Fibroblast of villous mesenchyme (primary cell): ENCODE results near the gene SCN5A. TPM values are rescaled to one million over a fixed set of nuclear protein-coding genes. Genes with fewer than 3 reads are reported as not detected.

Source experiments
- DNase-seq: peaks from one replicate; pipeline ENCODE4 v3.0.0-alpha.2; 2010; ENCODE audit warnings: low read depth
- H3K4me3 ChIP-seq: 2 replicates; pipeline ENCODE4 v1.5.1; 2011; ENCODE audit warnings: low read depth, mild to moderate bottlenecking, low read length
- total RNA-seq: library from RNA; depleted of rRNA; stranded (reverse); fragments of >200 nt; gene quantifications from 2 replicates; pipeline ENCODE4 v1.2.3, GENCODE V29; 2012
- TF ChIP-seq, protein P1 (sequence below): IDR thresholded peaks from 2 replicates; pipeline ENCODE4 v1.5.1; 2012; ENCODE audit warnings: low read depth, mild to moderate bottlenecking, low read length; ENCODE audit not compliant: insufficient read depth

Gene SCN5A
- total RNA-seq, 1 donor, result 0.43 TPM

DNA sequence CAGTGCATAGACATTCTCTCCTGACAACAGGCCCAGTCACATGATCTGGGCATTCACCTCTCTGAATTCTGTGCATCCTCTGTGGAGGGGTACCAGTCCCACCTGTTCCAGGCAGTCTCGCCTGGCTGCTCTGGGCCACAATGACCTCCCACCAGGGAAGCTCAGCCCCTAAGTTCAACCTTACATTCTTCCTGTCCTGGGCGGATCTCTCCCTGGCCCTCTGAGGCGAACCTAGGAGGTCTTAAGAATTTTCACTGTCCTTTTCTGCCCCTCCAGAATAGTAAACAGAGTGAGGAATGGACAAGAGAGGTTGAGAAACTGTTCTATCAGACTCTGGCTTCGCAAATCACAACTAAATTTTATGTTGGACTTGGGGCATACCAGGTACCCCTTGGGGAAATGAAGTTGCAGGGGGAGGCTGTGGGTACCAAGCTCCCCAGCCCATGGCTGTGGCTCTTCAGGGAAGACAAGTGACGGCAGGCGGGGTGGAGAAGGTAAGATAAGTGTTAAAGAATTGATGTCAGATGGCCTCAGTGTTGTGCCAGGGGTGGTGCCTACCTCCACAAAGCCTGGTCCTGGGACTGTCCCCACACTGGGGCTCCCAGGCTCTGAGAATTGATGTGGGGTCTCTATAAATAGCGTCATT, 5.3 kb downstream of the SCN5A start:
- DNase-seq, result no peak
- no peak overlapping the region for H3K4me3 ChIP-seq
- TF ChIP-seq, protein P1, sequence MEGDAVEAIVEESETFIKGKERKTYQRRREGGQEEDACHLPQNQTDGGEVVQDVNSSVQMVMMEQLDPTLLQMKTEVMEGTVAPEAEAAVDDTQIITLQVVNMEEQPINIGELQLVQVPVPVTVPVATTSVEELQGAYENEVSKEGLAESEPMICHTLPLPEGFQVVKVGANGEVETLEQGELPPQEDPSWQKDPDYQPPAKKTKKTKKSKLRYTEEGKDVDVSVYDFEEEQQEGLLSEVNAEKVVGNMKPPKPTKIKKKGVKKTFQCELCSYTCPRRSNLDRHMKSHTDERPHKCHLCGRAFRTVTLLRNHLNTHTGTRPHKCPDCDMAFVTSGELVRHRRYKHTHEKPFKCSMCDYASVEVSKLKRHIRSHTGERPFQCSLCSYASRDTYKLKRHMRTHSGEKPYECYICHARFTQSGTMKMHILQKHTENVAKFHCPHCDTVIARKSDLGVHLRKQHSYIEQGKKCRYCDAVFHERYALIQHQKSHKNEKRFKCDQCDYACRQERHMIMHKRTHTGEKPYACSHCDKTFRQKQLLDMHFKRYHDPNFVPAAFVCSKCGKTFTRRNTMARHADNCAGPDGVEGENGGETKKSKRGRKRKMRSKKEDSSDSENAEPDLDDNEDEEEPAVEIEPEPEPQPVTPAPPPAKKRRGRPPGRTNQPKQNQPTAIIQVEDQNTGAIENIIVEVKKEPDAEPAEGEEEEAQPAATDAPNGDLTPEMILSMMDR, result no peak

DNA sequence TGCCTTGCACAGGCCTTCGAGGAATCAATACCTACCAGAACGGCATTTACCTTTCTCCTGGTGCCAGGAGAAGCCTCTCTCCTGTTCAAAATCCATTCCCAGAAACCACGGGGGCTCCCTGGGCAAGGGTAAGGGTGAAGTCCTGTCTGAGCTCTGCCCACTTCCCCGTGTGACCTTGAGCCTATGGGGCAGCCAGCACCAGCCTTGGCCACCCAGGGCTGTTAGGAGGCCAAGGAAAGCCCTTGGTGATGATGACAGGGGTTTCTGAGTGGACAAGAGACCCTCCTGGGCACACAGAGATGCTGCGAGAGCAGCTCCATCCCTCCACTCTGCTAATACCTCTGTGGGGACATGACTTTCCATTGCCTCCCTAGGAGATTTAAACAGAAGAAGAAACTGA, 5.9 kb downstream of the SCN5A start:
- TF ChIP-seq, protein P1, result no peak
- DNase-seq, result no peak
- no peak overlapping the region for H3K4me3 ChIP-seq

DNA sequence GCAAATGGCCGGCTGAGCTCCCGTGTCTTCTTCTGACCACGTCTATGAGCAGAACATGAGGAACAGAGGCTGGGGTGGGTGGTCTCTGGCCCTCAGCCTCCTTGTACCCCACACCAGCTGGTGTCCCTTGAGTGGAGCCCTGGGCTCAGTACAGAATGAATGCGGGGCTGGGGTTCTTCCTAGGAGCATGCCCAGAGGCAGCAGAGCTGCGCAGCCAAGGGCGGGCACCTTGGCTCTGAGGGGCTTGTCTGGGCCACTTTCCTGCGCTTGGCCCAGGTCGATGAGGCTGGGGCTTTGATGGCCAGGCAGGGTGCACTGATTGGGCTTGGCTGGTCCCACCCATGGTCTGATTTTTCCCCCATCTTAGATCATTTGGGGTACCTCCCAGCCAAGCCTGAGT, 6.4 kb downstream of the SCN5A start:
- TF ChIP-seq, protein P1, result no peak
- no peak for DNase-seq

DNA sequence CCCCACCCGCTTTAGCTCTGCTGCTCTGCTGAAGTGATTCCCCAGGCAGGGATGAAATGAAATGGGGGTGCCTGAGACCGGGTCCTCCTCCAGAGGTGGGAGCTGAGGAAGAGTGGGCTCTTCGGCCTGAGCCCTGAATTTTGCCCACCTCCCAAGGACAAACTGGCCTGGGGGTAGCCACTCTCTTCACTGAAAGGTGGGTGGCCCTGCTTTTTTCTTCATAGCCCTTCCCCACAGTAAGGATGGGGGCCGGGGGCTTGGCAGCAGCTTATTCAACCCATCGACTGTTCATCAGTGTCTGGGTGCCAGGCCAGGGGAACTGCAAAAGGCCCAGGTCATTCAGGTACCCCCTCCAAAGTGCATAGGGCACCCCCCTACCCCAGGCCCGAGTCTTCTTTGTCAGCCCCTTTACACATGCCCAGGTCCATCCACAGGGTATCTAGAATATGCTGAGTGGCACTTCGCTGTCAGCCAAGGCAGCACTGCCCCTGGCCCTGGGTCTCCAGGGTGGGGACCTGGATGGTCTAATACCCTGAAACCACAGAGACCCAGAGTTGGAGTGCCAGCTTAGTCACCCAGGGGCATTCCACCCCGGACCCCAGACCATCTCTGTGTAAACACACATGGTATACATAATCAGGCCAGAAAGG, 7.9 kb downstream of the SCN5A start:
- H3K4me3 ChIP-seq, result no peak overlapping the region
- TF ChIP-seq, protein P1, result no peak
- no peak for DNase-seq

More for the DNA sequence above, 6.4 kb downstream of the SCN5A start:
- no peak overlapping the region for H3K4me3 ChIP-seq

DNA sequence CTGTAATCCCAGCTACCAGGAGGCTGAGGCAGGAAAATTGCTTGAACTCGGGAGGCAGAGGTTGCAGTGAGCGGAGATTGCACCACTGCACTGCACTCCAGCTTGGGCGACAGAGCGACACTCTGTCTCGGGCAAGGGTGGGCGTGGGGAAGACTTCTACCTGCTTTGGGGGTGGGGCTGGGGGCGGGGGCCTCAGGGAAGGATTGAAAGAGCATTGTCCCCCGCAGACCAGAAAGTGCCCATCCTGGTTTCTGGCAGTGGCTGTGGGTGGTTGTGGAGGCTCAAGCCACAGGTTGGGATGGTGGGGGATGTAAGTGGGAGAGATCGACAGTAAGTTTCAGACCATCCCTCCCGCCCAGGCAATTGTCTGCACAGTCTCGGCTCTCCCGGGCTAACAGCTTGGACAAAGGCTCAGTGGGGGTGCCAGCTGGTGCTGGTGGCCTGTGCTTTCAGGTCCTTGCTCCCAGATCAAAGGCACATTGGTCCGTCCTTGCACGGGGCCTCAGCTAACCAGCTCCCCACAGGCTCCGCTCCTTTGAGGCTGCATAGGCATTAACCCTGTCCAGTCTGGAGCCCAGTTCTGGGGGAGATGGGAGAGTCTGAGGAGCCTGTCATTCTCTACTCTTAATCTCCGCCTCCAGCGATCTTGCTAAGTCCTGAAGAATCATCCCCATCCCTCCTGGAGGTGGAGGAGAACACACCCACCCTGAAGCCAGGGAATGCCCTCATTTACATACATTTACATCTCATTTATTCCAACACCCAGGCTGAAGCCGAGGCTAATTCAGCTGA, 8.6 kb downstream of the SCN5A start:
- DNase-seq, result no peak
- TF ChIP-seq, protein P1, result no peak
- H3K4me3 ChIP-seq, result no peak overlapping the region

DNA sequence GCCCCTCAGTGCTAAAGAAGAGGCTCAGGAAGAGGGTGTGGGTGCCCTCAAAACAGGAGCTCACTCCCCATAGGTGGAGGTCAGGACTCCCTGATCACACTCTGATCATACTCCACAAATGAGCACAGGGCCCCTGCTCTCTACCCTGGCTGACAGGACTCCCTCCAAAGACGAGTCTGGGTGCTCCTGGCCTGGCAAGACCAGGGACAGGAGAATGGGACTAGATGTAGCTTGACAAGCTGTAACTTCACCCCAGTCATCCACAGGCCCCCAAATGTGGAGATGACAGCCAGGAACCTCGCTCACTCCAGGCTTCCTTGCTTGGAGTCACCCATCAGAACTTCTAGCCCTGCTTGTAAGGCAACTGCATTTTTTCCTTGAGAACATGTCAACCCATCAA, 11.1 kb downstream of the SCN5A start:
- TF ChIP-seq, protein P1, result no peak
- no peak overlapping the region for H3K4me3 ChIP-seq
- no peak for DNase-seq
